ENCODE data around the gene DDX10. TPM values are rescaled to one million over a fixed set of nuclear protein-coding genes. Genes with fewer than 3 reads are reported as not detected.

The DDX10 gene
- total and polyA plus RNA-seq, 3 donors from 2014 or later: 25.7 to 64.4 (median 59.2) TPM

GRCh38 chr11:108872781-108873291, 208.0 kb downstream of the DDX10 start:
- H3K36me3 ChIP-seq (ENCODE audit: low read depth, missing control alignments): no peaks in the 10 kb centered on the region
- no peak for DNase-seq
- peaks cover 10% of the 10 kb centered on the region for H3K4me1 ChIP-seq
- no peak overlapping the region for H3K4me3 ChIP-seq
- intact Hi-C loops (cut with DNase I; ENCODE audit: low total_unique reads): no loop called here
- WGBS, 2 donors: 39 to 51% methylated on average over 3 of the region's 3 CpGs
- H3K27me3 ChIP-seq: no peaks in the 10 kb centered on the region
- H3K9me3 ChIP-seq: no peaks in the 10 kb centered on the region
- no peak overlapping the region for H3K27ac ChIP-seq
- TF ChIP-seq CTCF (IDR thresholded peaks at IDR 0.05) (no peak), POLR2A (IDR thresholded peaks at IDR 0.05) (no peak)

GRCh38 chr11:108873310-108873709, 208.4 kb downstream of the DDX10 start:
- WGBS, 2 donors: 60 to 64% methylated on average over 2 of the region's 2 CpGs
- no peaks in the 10 kb centered on the region for H3K9me3 ChIP-seq
- H3K27me3 ChIP-seq: no peaks in the 10 kb centered on the region
- TF ChIP-seq POLR2A (IDR thresholded peaks at IDR 0.05): no peak
- TF ChIP-seq CTCF (IDR thresholded peaks at IDR 0.05): no peak
- no peaks in the 10 kb centered on the region for H3K36me3 ChIP-seq (ENCODE audit: low read depth, missing control alignments)
- DNase-seq: no peak
- intact Hi-C loops (cut with DNase I; ENCODE audit: low total_unique reads): no loop called here
- no peak overlapping the region for H3K4me3 ChIP-seq
- H3K4me1 ChIP-seq: peaks cover 10% of the 10 kb centered on the region
- no peak overlapping the region for H3K27ac ChIP-seq

GRCh38 chr11:108873941-108874340, 209.1 kb downstream of the DDX10 start:
- peaks cover 10% of the 10 kb centered on the region for H3K4me1 ChIP-seq
- H3K27me3 ChIP-seq: no peaks in the 10 kb centered on the region
- DNase-seq: no peak
- intact Hi-C loops (cut with DNase I; ENCODE audit: low total_unique reads): no loop called here
- 89 to 92% methylated on average over 4 of the region's 4 CpGs for WGBS, 2 donors
- TF ChIP-seq CTCF (IDR thresholded peaks at IDR 0.05) (no peak), POLR2A (IDR thresholded peaks at IDR 0.05) (no peak)
- no peaks in the 10 kb centered on the region for H3K9me3 ChIP-seq
- no peak overlapping the region for H3K27ac ChIP-seq
- no peak overlapping the region for H3K4me3 ChIP-seq
- no peaks in the 10 kb centered on the region for H3K36me3 ChIP-seq (ENCODE audit: low read depth, missing control alignments)

GRCh38 chr11:108875134-108875533, 210.3 kb downstream of the DDX10 start:
- Histone ChIP-seq H3K4me1 (peaks cover 8% of the 10 kb centered on the region), H3K4me3 (no peak overlapping the region), H3K36me3 (ENCODE audit: low read depth, missing control alignments) (no peaks in the 10 kb centered on the region), H3K9me3 (no peaks in the 10 kb centered on the region), H3K27ac (no peak overlapping the region), H3K27me3 (no peaks in the 10 kb centered on the region)
- no peak for TF ChIP-seq CTCF (IDR thresholded peaks at IDR 0.05)
- TF ChIP-seq POLR2A (IDR thresholded peaks at IDR 0.05): no peak
- DNase-seq: no peak
- 97% methylated on average over 2 of the region's 2 CpGs for WGBS, 2 donors
- intact Hi-C loops (cut with DNase I; ENCODE audit: low total_unique reads): no loop called here

GRCh38 chr11:108877178-108877577, 212.3 kb downstream of the DDX10 start:
- TF ChIP-seq CTCF (IDR thresholded peaks at IDR 0.05) (no peak), POLR2A (IDR thresholded peaks at IDR 0.05) (no peak)

More at GRCh38 chr11:108877178-108877577, 212.3 kb downstream of the DDX10 start:
- no peak for DNase-seq
- Histone ChIP-seq H3K4me3 (no peak overlapping the region), H3K27me3 (no peaks in the 10 kb centered on the region), H3K36me3 (ENCODE audit: low read depth, missing control alignments) (no peaks in the 10 kb centered on the region), H3K4me1 (peaks cover 4% of the 10 kb centered on the region), H3K9me3 (no peaks in the 10 kb centered on the region), H3K27ac (no peak overlapping the region)
- intact Hi-C loops (cut with DNase I; ENCODE audit: low total_unique reads): no loop called here
- 93 to 94% methylated on average over 2 of the region's 2 CpGs for WGBS, 2 donors

Measured in testis (tissue), 3 donors.